ENCODE results near the gene CYP8B1.

GRCh38 chr3:42923606-42924005, 47.9 kb upstream of the CYP8B1 start:
- TF ChIP-seq EZH2 (IDR thresholded peaks at IDR 0.05; ENCODE audit: insufficient read depth, poor library complexity, severe bottlenecking): no peak
- TF ChIP-seq EZH2phosphoT487 (IDR thresholded peaks at IDR 0.05; ENCODE audit: insufficient read depth, low read depth): no peak
